Peyer's patch (tissue), 4 donors: ENCODE data around the gene GLIS2. TPM values are rescaled to one million over a fixed set of nuclear protein-coding genes. Genes with fewer than 3 reads are reported as not detected.

Experiments
- DNase-seq, 3 donors: peaks; one replicate each; pipeline ENCODE4 v3.0.0-alpha.2; 2017 to 2019
- H3K27ac ChIP-seq, 4 donors: fragments of 200-600 bp; sonication (generic); one replicate each; pipeline ENCODE4 v1.5.1; 2016 to 2019
- H3K27me3 ChIP-seq, 2 donors: fragments of 200-600 bp; sonication (generic); one replicate each; pipeline ENCODE4 v1.5.1; 2019
- H3K36me3 ChIP-seq, 3 donors: fragments of 200-600 bp; sonication (generic); one replicate each; pipeline ENCODE4 v1.5.1; 2016 to 2019
- H3K4me1 ChIP-seq, 4 donors: fragments of 200-600 bp; sonication (generic); one replicate each; pipeline ENCODE4 v1.5.1; 2016 to 2019
- H3K4me3 ChIP-seq, 4 donors: fragments of 200-600 bp; sonication (generic); 1 replicate in 3 of 4; 2 replicates in 1 of 4; pipeline ENCODE4 v1.5.1; 2016 to 2019; ENCODE audit warnings: mild to moderate bottlenecking in 1 of 4
- H3K9me3 ChIP-seq, 4 donors: fragments of 200-600 bp; sonication (generic); one replicate each; pipeline ENCODE4 v1.5.1; 2016 to 2019; ENCODE audit warnings: mild to moderate bottlenecking in 1 of 4
- CTCF ChIP-seq, 6 experiments: fragments of 450-650 bp in 4 of 6; fragments of 200-600 bp in 2 of 6; sonication (generic) in 1 of 6; IDR thresholded peaks; one replicate each; pipeline ENCODE4 v1.5.1; 2017 to 2019; ENCODE audit warnings: antibody characterized with exemption in 6 of 6, mild to moderate bottlenecking in 3 of 6, moderate library complexity in 1 of 6
- POLR2A ChIP-seq, 2 donors: fragments of 450-650 bp; IDR thresholded peaks; one replicate each; pipeline ENCODE4 v1.5.1; 2017; ENCODE audit warnings: antibody characterized with exemption in 2 of 2, mild to moderate bottlenecking in 2 of 2, moderate library complexity in 2 of 2
- total RNA-seq, 4 donors: library from RNA; depleted of rRNA; stranded (reverse); fragments of >200 nt; gene quantifications; one replicate each; pipeline ENCODE4 v1.1.0, GENCODE V29; 2016

Gene GLIS2
- total RNA-seq, 4 donors from 2014 or later: 0.35 to 3.3 (median 1.7) TPM

GRCh38 chr16:4283441-4283840 lies 32.4 kb upstream of the GLIS2 start:
- no peaks in the 10 kb centered on the region for H3K36me3 ChIP-seq
- H3K9me3 ChIP-seq: no peaks in the 10 kb centered on the region
- H3K27ac ChIP-seq: no peak overlapping the region
- H3K27me3 ChIP-seq: no peaks in the 10 kb centered on the region
- no peak overlapping the region for H3K4me3 ChIP-seq
- no peak for DNase-seq
- TF ChIP-seq CTCF (IDR thresholded peaks at IDR 0.05) (no peak), POLR2A (IDR thresholded peaks at IDR 0.05) (no peak)
- peaks cover 0 to 5% (median 2%) of the 10 kb centered on the region in 4 donors for H3K4me1 ChIP-seq

- no peak overlapping the region for H3K4me3 ChIP-seq
- no peaks in the 10 kb centered on the region for H3K9me3 ChIP-seq
- no peak for DNase-seq
- H3K4me1 ChIP-seq: peaks cover 0 to 8% (median 3%) of the 10 kb centered on the region in 4 donors
- no peak overlapping the region for H3K27ac ChIP-seq
- no peaks in the 10 kb centered on the region for H3K36me3 ChIP-seq
- no peak for TF ChIP-seq POLR2A (IDR thresholded peaks at IDR 0.05)
- TF ChIP-seq CTCF (IDR thresholded peaks at IDR 0.05): no peak
- no peaks in the 10 kb centered on the region for H3K27me3 ChIP-seq
These were observed 31.9 kb upstream of the GLIS2 start for GRCh38 chr16:4283939-4284338.

- H3K4me3 ChIP-seq: no peak overlapping the region
- no peaks in the 10 kb centered on the region for H3K9me3 ChIP-seq
- no peak overlapping the region for H3K27ac ChIP-seq
- H3K36me3 ChIP-seq: no peaks in the 10 kb centered on the region
- TF ChIP-seq POLR2A (IDR thresholded peaks at IDR 0.05) (no peak), CTCF (IDR thresholded peaks at IDR 0.05) (no peak)
- DNase-seq: no peak
- H3K4me1 ChIP-seq: peaks cover 0 to 8% (median 3%) of the 10 kb centered on the region in 4 donors
- H3K27me3 ChIP-seq: no peaks in the 10 kb centered on the region
These were observed 30.7 kb upstream of the GLIS2 start for GRCh38 chr16:4285167-4285566.

GRCh38 chr16:4288148-4288921 lies 27.5 kb upstream of the GLIS2 start:
- TF ChIP-seq CTCF (IDR thresholded peaks at IDR 0.05) (peak; percentile 78 to 97 (median 90)), POLR2A (IDR thresholded peaks at IDR 0.05) (no peak)
- Histone ChIP-seq H3K36me3 (no peaks in the 10 kb centered on the region), H3K4me3 (no peak overlapping the region), H3K4me1 (peaks cover 0 to 11% (median 3%) of the 10 kb centered on the region in 4 donors), H3K27me3 (no peaks in the 10 kb centered on the region), H3K27ac (no peak overlapping the region), H3K9me3 (no peaks in the 10 kb centered on the region)
- DNase-seq: peak; percentile 79 to 91 (median 88)

GRCh38 chr16:4290236-4290830 lies 25.5 kb upstream of the GLIS2 start:
- no peak overlapping the region for H3K4me3 ChIP-seq
- H3K9me3 ChIP-seq: no peaks in the 10 kb centered on the region
- H3K36me3 ChIP-seq: no peaks in the 10 kb centered on the region
- TF ChIP-seq CTCF (IDR thresholded peaks at IDR 0.05) (peak in 1 of 6 experiments; percentile 7), POLR2A (IDR thresholded peaks at IDR 0.05) (no peak)
- no peaks in the 10 kb centered on the region for H3K27me3 ChIP-seq
- H3K27ac ChIP-seq: peak overlapping the region in 2 of 4 donors; percentile 8 to 22
- peaks cover 0 to 20% (median 3%) of the 10 kb centered on the region in 4 donors for H3K4me1 ChIP-seq
- DNase-seq: no peak
